Uterus (tissue), 4 donors: ENCODE data around the gene KLK3. TPM values are rescaled to one million over a fixed set of nuclear protein-coding genes. Genes with fewer than 3 reads are reported as not detected.

Experiments used
- DNase-seq, 2 donors: peaks; one replicate each; pipeline ENCODE4 v3.0.0-alpha.2; 2019 to 2020
- H3K27ac ChIP-seq, 2 donors: fragments of 200-600 bp; sonication (generic); 1 replicate in 1 of 2; 2 replicates in 1 of 2; pipeline ENCODE4 v1.5.1; 2016 to 2018
- H3K27me3 ChIP-seq, 2 donors: fragments of 200-600 bp; sonication (generic); one replicate each; pipeline ENCODE4 v1.5.1; 2018 to 2019; ENCODE audit warnings: control low read depth in 1 of 2
- H3K36me3 ChIP-seq, 2 donors: fragments of 200-600 bp; sonication (generic); one replicate each; pipeline ENCODE4 v1.5.1; 2019; ENCODE audit warnings: control low read depth in 1 of 2
- H3K4me1 ChIP-seq, 2 donors: fragments of 200-600 bp; sonication (generic); one replicate each; pipeline ENCODE4 v1.5.1; 2018 to 2019; ENCODE audit warnings: control low read depth in 1 of 2
- H3K4me3 ChIP-seq, 2 donors: fragments of 200-600 bp; sonication (generic); 1 replicate in 1 of 2; 2 replicates in 1 of 2; pipeline ENCODE4 v1.5.1; 2018 to 2019; ENCODE audit warnings: mild to moderate bottlenecking in 1 of 2
- H3K9me3 ChIP-seq, 2 donors: fragments of 200-600 bp; sonication (generic); one replicate each; pipeline ENCODE4 v1.5.1; 2019; ENCODE audit warnings: control low read depth in 1 of 2
- POLR2A ChIP-seq, 2 donors: fragments of 450-650 bp; IDR thresholded peaks; one replicate each; pipeline ENCODE4 v1.6.1; 2016; ENCODE audit warnings: antibody characterized with exemption in 2 of 2, mild to moderate bottlenecking in 1 of 2, moderate library complexity in 1 of 2
- intact Hi-C: fragments of 100-400 bp; cut with DNase I; formaldehyde crosslinking; loops from one replicate; pipeline ENCODE4 v1.15.1; 2023; ENCODE audit warnings: low total_unique reads
- total RNA-seq, 4 donors: library from RNA; depleted of rRNA in 3 of 4; stranded (reverse); fragments of >200 nt in 3 of 4; gene quantifications; one replicate each; pipeline versions ENCODE4 v1.1.0 to v1.2.4, GENCODE V29; 2014 to 2023
- TF ChIP-seq, protein P1 (sequence below), 4 experiments: fragments of 200-600 bp in 2 of 4; fragments of 450-650 bp in 2 of 4; sonication (generic) in 2 of 4; IDR thresholded peaks; one replicate each; pipeline ENCODE4 v1.5.1; 2016 to 2019; ENCODE audit warnings: antibody characterized with exemption in 4 of 4, mild to moderate bottlenecking in 2 of 4, moderate library complexity in 1 of 4
- donor health status: DM: yes; HTN: yes; CAD: no.

The KLK3 gene
- total RNA-seq, 4 donors from 2014 or later: 1.4 TPM; not detected in 3

- Histone ChIP-seq H3K27me3 (no peaks in the 10 kb centered on the region), H3K27ac (no peak overlapping the region), H3K4me3 (no peak overlapping the region), H3K9me3 (no peaks in the 10 kb centered on the region), H3K4me1 (no peaks in the 10 kb centered on the region), H3K36me3 (no peaks in the 10 kb centered on the region)
- intact Hi-C loops: no loop called here
- DNase-seq: no peak
- no peak for TF ChIP-seq POLR2A (IDR thresholded peaks at IDR 0.05)
- TF ChIP-seq, protein P1, sequence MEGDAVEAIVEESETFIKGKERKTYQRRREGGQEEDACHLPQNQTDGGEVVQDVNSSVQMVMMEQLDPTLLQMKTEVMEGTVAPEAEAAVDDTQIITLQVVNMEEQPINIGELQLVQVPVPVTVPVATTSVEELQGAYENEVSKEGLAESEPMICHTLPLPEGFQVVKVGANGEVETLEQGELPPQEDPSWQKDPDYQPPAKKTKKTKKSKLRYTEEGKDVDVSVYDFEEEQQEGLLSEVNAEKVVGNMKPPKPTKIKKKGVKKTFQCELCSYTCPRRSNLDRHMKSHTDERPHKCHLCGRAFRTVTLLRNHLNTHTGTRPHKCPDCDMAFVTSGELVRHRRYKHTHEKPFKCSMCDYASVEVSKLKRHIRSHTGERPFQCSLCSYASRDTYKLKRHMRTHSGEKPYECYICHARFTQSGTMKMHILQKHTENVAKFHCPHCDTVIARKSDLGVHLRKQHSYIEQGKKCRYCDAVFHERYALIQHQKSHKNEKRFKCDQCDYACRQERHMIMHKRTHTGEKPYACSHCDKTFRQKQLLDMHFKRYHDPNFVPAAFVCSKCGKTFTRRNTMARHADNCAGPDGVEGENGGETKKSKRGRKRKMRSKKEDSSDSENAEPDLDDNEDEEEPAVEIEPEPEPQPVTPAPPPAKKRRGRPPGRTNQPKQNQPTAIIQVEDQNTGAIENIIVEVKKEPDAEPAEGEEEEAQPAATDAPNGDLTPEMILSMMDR (IDR thresholded peaks at IDR 0.05): no peak
Measured at GRCh38 chr19:50861010-50861409, 6.3 kb downstream of the KLK3 start.

- DNase-seq: no peak
- H3K36me3 ChIP-seq: no peaks in the 10 kb centered on the region
- intact Hi-C loops: no loop called here
- H3K9me3 ChIP-seq: no peaks in the 10 kb centered on the region
- no peaks in the 10 kb centered on the region for H3K27me3 ChIP-seq
- no peak for TF ChIP-seq POLR2A (IDR thresholded peaks at IDR 0.05)
- TF ChIP-seq, protein P1 (IDR thresholded peaks at IDR 0.05): no peak
- no peaks in the 10 kb centered on the region for H3K4me1 ChIP-seq
- H3K27ac ChIP-seq: no peak overlapping the region
- no peak overlapping the region for H3K4me3 ChIP-seq
Measured at GRCh38 chr19:50861496-50862286, 7.0 kb downstream of the KLK3 start.

DNA sequence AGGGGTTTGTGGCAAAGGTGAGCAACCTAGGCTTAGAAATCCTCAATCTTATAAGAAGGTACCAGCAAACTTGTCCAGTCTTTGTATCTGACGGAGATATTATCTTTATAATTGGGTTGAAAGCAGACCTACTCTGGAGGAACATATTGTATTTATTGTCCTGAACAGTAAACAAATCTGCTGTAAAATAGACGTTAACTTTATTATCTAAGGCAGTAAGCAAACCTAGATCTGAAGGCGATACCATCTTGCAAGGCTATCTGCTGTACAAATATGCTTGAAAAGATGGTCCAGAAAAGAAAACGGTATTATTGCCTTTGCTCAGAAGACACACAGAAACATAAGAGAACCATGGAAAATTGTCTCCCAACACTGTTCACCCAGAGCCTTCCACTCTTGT lies 14.8 kb downstream of the KLK3 start:
- no peaks in the 10 kb centered on the region for H3K9me3 ChIP-seq
- H3K36me3 ChIP-seq: no peaks in the 10 kb centered on the region
- no peaks in the 10 kb centered on the region for H3K4me1 ChIP-seq
- no peak overlapping the region for H3K4me3 ChIP-seq
- TF ChIP-seq, protein P1 (IDR thresholded peaks at IDR 0.05): no peak
- no peak for TF ChIP-seq POLR2A (IDR thresholded peaks at IDR 0.05)
- H3K27ac ChIP-seq: no peak overlapping the region
- intact Hi-C loops: no loop called here
- H3K27me3 ChIP-seq: no peaks in the 10 kb centered on the region
- DNase-seq: no peak

DNA sequence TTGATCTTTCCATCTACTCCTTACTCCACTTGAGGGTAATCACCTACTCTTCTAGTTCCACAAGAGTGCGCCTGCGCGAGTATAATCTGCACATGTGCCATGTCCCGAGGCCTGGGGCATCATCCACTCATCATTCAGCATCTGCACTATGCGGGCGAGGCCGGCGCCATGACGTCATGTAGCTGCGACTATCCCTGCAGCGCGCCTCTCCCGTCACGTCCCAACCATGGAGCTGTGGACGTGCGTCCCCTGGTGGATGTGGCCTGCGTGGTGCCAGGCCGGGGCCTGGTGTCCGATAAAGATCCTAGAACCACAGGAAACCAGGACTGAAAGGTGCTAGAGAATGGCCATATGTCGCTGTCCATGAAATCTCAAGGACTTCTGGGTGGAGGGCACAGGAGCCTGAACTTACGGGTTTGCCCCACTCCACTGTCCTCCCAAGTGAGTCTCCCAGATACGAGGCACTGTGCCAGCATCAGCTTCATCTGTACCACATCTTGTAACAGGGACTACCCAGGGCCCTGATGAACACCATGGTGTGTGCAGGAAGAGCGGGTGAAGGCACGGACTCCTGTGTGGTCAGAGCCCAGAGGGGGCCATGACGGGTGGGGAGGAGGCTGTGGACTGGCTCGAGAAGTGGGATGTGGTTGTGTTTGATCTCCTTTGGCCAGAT lies 15.8 kb downstream of the KLK3 start:
- Histone ChIP-seq H3K4me1 (no peaks in the 10 kb centered on the region), H3K36me3 (no peaks in the 10 kb centered on the region), H3K27ac (no peak overlapping the region), H3K4me3 (no peak overlapping the region), H3K9me3 (no peaks in the 10 kb centered on the region), H3K27me3 (no peaks in the 10 kb centered on the region)
- intact Hi-C loops: no loop called here
- no peak for TF ChIP-seq POLR2A (IDR thresholded peaks at IDR 0.05)
- TF ChIP-seq, protein P1 (IDR thresholded peaks at IDR 0.05): no peak
- no peak for DNase-seq

DNA sequence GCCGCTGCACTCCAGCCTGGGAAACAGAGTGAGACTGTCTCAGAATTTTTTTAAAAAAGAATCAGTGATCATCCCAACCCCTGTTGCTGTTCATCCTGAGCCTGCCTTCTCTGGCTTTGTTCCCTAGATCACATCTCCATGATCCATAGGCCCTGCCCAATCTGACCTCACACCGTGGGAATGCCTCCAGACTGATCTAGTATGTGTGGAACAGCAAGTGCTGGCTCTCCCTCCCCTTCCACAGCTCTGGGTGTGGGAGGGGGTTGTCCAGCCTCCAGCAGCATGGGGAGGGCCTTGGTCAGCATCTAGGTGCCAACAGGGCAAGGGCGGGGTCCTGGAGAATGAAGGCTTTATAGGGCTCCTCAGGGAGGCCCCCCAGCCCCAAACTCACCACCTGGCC lies 18.3 kb downstream of the KLK3 start, which contains the start of gene KLK2:
Gene KLK2, plus strand, starts transcription at position 384 of the 400 bp plus-strand sequence. CDS start 35 bp downstream, outside the sequence.
- no peaks in the 10 kb centered on the region for H3K4me1 ChIP-seq
- intact Hi-C loops: no loop called here
- H3K9me3 ChIP-seq: no peaks in the 10 kb centered on the region
- no peak within 1 kb of the TSS for H3K4me3 ChIP-seq
- no peaks in the 10 kb centered on the region for H3K36me3 ChIP-seq
- no peak for DNase-seq
- TF ChIP-seq POLR2A (IDR thresholded peaks at IDR 0.05): no peak
- TF ChIP-seq, protein P1 (IDR thresholded peaks at IDR 0.05): no peak
- no peaks in the 10 kb centered on the region for H3K27me3 ChIP-seq
- H3K27ac ChIP-seq: no peak within 1 kb of the TSS
